DOHH2 (cell line): ENCODE results near the gene EPB41L3.

ENCODE experiments used
- EZH2phosphoT487 ChIP-seq: fragments of 200-600 bp; sonication (generic); IDR thresholded peaks from 2 replicates; pipeline ENCODE4 v1.6.1; 2017; ENCODE audit warnings: borderline replicate concordance, mild to moderate bottlenecking, antibody characterized with exemption, low read length, moderate library complexity, mixed read lengths
- TF ChIP-seq, protein P1 (sequence below): fragments of 200-600 bp; sonication (generic); IDR thresholded peaks from one replicate; pipeline ENCODE4 v1.5.1; 2014; ENCODE audit warnings: antibody characterized with exemption, mild to moderate bottlenecking, low read depth, low read length; ENCODE audit not compliant: poor library complexity, severe bottlenecking

DNA sequence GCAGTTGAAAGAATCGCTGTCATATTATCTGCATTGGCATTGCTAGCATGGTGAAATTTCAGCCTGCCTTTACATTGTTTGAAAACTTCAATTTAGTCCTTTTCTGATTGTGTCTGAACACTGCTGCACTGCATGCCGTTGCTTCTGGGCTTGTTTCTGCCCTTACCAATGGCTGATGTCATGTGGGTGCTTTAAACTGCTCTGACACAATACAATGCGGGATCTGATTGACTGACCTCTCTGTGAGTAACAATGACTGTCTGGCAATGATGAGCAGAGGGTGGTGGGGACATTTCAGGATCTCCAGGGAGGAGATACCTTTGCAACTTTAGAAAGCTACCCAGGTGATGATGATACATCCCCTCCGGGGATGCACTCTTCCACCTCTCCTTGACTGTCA lies 128.8 kb downstream of the EPB41L3 start:
- TF ChIP-seq, protein P1, sequence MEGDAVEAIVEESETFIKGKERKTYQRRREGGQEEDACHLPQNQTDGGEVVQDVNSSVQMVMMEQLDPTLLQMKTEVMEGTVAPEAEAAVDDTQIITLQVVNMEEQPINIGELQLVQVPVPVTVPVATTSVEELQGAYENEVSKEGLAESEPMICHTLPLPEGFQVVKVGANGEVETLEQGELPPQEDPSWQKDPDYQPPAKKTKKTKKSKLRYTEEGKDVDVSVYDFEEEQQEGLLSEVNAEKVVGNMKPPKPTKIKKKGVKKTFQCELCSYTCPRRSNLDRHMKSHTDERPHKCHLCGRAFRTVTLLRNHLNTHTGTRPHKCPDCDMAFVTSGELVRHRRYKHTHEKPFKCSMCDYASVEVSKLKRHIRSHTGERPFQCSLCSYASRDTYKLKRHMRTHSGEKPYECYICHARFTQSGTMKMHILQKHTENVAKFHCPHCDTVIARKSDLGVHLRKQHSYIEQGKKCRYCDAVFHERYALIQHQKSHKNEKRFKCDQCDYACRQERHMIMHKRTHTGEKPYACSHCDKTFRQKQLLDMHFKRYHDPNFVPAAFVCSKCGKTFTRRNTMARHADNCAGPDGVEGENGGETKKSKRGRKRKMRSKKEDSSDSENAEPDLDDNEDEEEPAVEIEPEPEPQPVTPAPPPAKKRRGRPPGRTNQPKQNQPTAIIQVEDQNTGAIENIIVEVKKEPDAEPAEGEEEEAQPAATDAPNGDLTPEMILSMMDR, result no peak
- no peak for TF ChIP-seq EZH2phosphoT487
